H1 (cell line): Measurements from ENCODE around the gene ZNF200. TPM values are rescaled to one million over a fixed set of nuclear protein-coding genes. Genes with fewer than 3 reads are reported as not detected.

ENCODE experiments used
- CHD7 ChIP-seq: fragments of 300-600 bp; sonication (generic); IDR thresholded peaks from 2 replicates; pipeline ENCODE4 v1.7.1; 2012; ENCODE audit warnings: low read length, moderate library complexity, mild to moderate bottlenecking, inconsistent platforms; ENCODE audit not compliant: insufficient replicate concordance
- CREB1 ChIP-seq: IDR thresholded peaks from 2 replicates; pipeline ENCODE4 v1.6.1; 2012; ENCODE audit warnings: inconsistent platforms
- GTF2F1 ChIP-seq: IDR thresholded peaks from 2 replicates; pipeline ENCODE4 v1.6.1; 2012; ENCODE audit warnings: low read depth, low read length, improper control_type of control experiment, borderline replicate concordance
- HDAC2 ChIP-seq, 2 experiments: fragments of 300-600 bp in 1 of 2; sonication (generic) in 1 of 2; IDR thresholded peaks; 2 replicates each; pipeline ENCODE4 v1.6.1; 2011 to 2012; ENCODE audit warnings: low read depth in 2 of 2, low read length in 2 of 2, mild to moderate bottlenecking in 2 of 2, moderate library complexity in 2 of 2, borderline replicate concordance in 1 of 2, inconsistent platforms in 1 of 2
- HDAC6 ChIP-seq: IDR thresholded peaks from one replicate; pipeline ENCODE4 v1.7.1; 2012; ENCODE audit warnings: low read depth, mild to moderate bottlenecking, inconsistent platforms, low read length, moderate library complexity
- KDM1A ChIP-seq: fragments of 200-600, 300-600 bp; sonication (generic); IDR thresholded peaks from 2 replicates; pipeline ENCODE4 v1.7.1; 2016; ENCODE audit warnings: mild to moderate bottlenecking, low read length, borderline replicate concordance
- POLR2AphosphoS5 ChIP-seq: IDR thresholded peaks from 2 replicates; pipeline ENCODE4 v1.6.1; 2011; ENCODE audit warnings: low read depth, low read length
- POU5F1 ChIP-seq: IDR thresholded peaks from 2 replicates; pipeline ENCODE4 v1.6.1; 2011; ENCODE audit warnings: low read depth, mild to moderate bottlenecking, low read length, moderate library complexity
- RNF2 ChIP-seq: fragments of 200-900, 300-1000 bp; sonication (generic); IDR thresholded peaks from 2 replicates; pipeline ENCODE4 v1.7.1; 2016; ENCODE audit warnings: borderline replicate concordance, low read depth, mild to moderate bottlenecking, antibody characterized with exemption, low read length; ENCODE audit not compliant: poor library complexity, severe bottlenecking; ENCODE audit errors: missing control alignments
- TEAD4 ChIP-seq: IDR thresholded peaks from 2 replicates; pipeline ENCODE4 v1.6.1; 2012; ENCODE audit warnings: low read depth, low read length, inconsistent platforms, mixed read lengths
- YY1 ChIP-seq: IDR thresholded peaks from 2 replicates; pipeline ENCODE4 v1.6.1; 2011; ENCODE audit warnings: low read depth, mild to moderate bottlenecking, low read length
- polyA plus RNA-seq, 7 experiments: library from polyadenylated mRNA; depleted of rRNA in 3 of 7; stranded (reverse) in 5 of 7; unstranded in 2 of 7; fragments of >200 nt in 5 of 7; fragments of 200-250 nt in 2 of 7; gene quantifications; 1 replicate in 5 of 7; 2 replicates in 1 of 7; 4 replicates in 1 of 7; pipeline versions ENCODE4 v1.2.1 to v1.2.3, GENCODE V29; 2011 to 2013; ENCODE audit warnings: missing spikeins in 2 of 7, mixed read lengths in 2 of 7
- total RNA-seq: library from RNA; stranded (reverse); fragmentation: NEBNext Ultra II Directional; extraction: Animal tissue kit (Norgen Biotek cat#: 25700); gene quantifications from 2 replicates; pipeline ENCODE4 v1.2.1, GENCODE V29; 2021

The ZNF200 gene
- total and polyA plus RNA-seq, 2 of the 8 experiments (the other 6 are each of a cell fraction or from before 2014, with no cell fraction given): 2.7 to 9.9 TPM

DNA sequence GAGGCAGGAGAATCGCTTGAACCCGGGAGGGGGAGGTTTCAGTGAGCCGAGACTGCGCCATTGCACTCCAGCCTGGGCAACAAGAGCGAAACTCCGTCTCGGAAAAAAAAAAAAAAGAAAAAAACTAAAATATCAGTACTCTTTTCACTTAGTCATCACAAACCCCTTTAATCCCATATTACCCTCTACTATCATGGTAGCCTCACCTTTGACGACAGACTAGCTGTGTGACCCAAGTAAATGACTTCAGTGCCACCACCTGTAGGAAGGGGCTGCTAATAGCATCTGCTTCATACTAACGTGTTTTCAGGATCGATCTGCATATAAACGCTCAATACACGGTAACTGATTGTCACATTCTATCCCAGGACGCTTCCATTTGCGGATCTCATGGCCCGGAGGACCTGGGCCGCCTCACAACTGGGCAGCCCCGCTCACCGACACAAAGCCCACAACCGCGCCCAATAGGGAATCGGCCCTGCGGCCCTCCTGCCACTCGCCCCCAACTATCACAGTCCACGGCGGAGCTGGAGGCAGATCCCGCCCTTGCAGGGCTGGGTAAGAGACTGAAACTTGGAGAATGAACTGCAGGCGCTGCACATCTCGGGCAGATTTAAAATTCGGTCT, 47.3 kb upstream of the ZNF200 start (continued):
- TF ChIP-seq POU5F1 (no peak), CHD7 (no peak), CREB1 (no peak; the same call in 1 of the 2 replicates), YY1 (no peak), HDAC2 (IDR thresholded peaks at IDR 0.05; ENCODE audit: borderline replicate concordance in 1 of 2, low read depth in 2 of 2, low read length in 2 of 2) (no peak), HDAC6 (no peak), GTF2F1 (peak; percentile 58; the same call in 1 of the 2 replicates), KDM1A (no peak), RNF2 (no peak), TEAD4 (no peak), POLR2AphosphoS5 (peak; percentile 52; the same call in 1 of the 2 replicates)
